Stimulated activated CD4-positive, alpha-beta T cell treated with anti-CD3 and anti-CD28 coated beads, TNF-alpha, amount 100 ng/mL, for 24 hours (primary cell): ENCODE results near the gene OR11H1.
"Not testable (repeated sequence)": the region's sequence is repeated elsewhere in the genome, so short reads cannot be mapped to it uniquely, and the experiment has no call there.

Experiments used
- DNase-seq, 3 experiments: peaks; one replicate each; pipeline ENCODE4 v3.0.0-alpha.2; 2020; ENCODE audit warnings: low read depth in 3 of 3

The OR11H1 gene

GRCh38 chr22:15527892-15528291 is at the start of gene OR11H1:
TSS of gene OR11H1 (plus strand) at chr22:15528192. CDS start at chr22:15528192, 0 bp downstream.
- DNase-seq: not testable (repeated sequence)

GRCh38 chr22:15509967-15510366 is 18.0 kb upstream of the OR11H1 start:
- DNase-seq: not testable (repeated sequence)

- not testable (repeated sequence) for DNase-seq
Observed at GRCh38 chr22:15515896-15516295, 12.1 kb upstream of the OR11H1 start.

- not testable (repeated sequence) for DNase-seq
Observed at GRCh38 chr22:15553767-15554166, 25.8 kb downstream of the OR11H1 start.

GRCh38 chr22:15563461-15563860 is 35.5 kb downstream of the OR11H1 start:
- DNase-seq: not testable (repeated sequence)

- not testable (repeated sequence) for DNase-seq
Observed at GRCh38 chr22:15565063-15565462, 37.1 kb downstream of the OR11H1 start.
